ENCODE measurements around the gene LYPLA2. TPM values are rescaled to one million over a fixed set of nuclear protein-coding genes. Genes with fewer than 3 reads are reported as not detected.
A peak's percentile ranks its signal among the peaks of the same experiment; 100 is the strongest.

Gene LYPLA2
- total RNA-seq, 1 donor from 2014 or later: 21.9 TPM

DNA sequence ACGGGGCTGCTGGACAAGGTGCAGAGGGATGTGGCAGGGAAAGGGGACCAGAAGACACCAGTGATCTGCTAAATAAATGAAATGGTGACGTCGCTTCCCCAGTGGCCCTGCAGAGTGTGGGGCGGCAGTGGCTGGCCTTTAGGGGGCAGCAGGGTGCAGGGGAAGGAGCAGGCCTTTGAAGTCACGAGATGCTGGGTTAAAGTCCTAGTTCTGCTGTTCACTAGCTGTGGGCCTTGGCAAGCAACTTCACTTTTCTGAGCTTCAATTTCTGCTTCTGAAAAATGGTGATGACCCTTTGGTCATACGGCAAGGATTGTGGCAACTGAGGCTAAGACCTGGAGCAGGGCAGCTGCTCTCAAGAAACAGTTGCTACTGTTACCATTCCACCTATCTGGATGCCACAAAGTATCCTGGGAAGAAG, 18.8 kb downstream of the LYPLA2 start:
- Histone ChIP-seq H3K4me1 (ENCODE audit: control insufficient read depth in 3 of 3, insufficient read depth in 3 of 3, low read length in 3 of 3) (peaks cover 10 to 19% (median 18%) of the 10 kb centered on the region in 3 donors), H3K9me3 (ENCODE audit: control insufficient read depth in 3 of 3, low read length in 3 of 3) (no peaks in the 10 kb centered on the region), H3K27me3 (ENCODE audit: control insufficient read depth in 3 of 3, insufficient read depth in 3 of 3, low read length in 3 of 3) (no peaks in the 10 kb centered on the region), H3K9ac (ENCODE audit: low read depth in 1 of 3, low read length in 3 of 3) (no peak overlapping the region), H3K4me3 (ENCODE audit: low read length in 3 of 3) (no peak overlapping the region), H3K27ac (ENCODE audit: low read depth, low read length) (peak overlapping the region; percentile 40), H3K36me3 (ENCODE audit: control insufficient read depth in 3 of 3, insufficient read depth in 3 of 3, low read length in 3 of 3) (peaks cover 46 to 62% (median 52%) of the 10 kb centered on the region in 3 donors)

DNA sequence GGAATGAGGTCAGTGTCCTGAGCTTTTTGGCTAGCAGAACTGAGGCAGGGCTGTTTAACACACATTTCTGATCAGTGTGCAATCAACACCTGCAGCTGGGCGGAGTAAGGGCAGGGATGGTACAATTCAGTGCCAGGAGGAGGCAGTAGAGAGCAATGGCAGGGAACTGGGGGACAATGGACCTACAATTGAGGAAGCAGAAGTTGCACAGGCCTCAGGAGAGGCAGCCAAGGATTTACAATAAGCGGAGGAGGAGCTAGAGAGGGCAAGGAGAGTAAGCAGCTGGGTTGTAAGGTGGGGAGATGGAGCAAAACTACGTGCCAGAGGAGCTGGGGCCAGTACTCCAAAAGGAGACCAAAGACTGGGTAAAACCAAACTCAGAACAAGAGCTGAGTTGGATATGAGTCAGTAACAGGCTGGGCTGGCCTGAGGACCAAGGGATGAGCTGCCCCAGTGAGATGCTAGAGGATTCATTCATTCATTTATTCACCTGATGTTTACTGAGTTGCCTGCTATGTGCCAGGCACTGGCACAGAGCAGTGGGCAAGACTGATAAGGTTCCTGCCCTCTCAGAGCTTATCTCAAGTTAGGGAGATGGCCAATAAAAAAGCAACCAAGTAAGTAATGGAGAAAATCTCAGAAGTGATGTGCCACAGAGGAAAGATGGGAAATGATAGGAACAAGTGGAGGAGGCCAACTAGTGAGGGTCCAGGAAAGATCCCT, 20.0 kb downstream of the LYPLA2 start:
- Histone ChIP-seq H3K4me3 (ENCODE audit: low read length in 3 of 3) (no peak overlapping the region), H3K9me3 (ENCODE audit: control insufficient read depth in 3 of 3, low read length in 3 of 3) (no peaks in the 10 kb centered on the region), H3K27ac (ENCODE audit: low read depth, low read length) (no peak overlapping the region), H3K9ac (ENCODE audit: low read depth in 1 of 3, low read length in 3 of 3) (no peak overlapping the region), H3K27me3 (ENCODE audit: control insufficient read depth in 3 of 3, insufficient read depth in 3 of 3, low read length in 3 of 3) (no peaks in the 10 kb centered on the region), H3K36me3 (ENCODE audit: control insufficient read depth in 3 of 3, insufficient read depth in 3 of 3, low read length in 3 of 3) (peaks cover 37 to 53% (median 50%) of the 10 kb centered on the region in 3 donors), H3K4me1 (ENCODE audit: control insufficient read depth in 3 of 3, insufficient read depth in 3 of 3, low read length in 3 of 3) (peaks cover 13 to 23% (median 20%) of the 10 kb centered on the region in 3 donors)

DNA sequence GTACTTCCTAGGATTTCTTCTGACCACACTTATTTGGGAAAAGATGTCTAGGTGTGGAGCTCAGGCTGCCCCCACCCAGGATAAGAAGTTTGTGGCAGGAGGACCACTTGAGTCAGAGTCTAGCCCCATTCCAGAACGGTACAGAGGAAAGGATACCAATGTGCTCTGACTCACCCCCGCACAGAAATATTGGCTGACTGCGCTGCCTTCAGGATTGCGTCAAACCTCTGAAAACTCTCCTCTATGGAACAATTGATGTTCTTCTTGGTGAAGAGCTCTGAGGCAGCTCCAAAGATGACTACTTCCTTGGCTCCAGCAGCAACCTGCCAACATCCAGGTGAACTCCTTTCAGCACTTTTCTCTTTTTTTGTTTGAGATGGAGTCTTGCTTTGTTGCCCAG, 23.1 kb downstream of the LYPLA2 start:
- H3K9ac ChIP-seq (ENCODE audit: low read depth in 1 of 3, low read length in 3 of 3): no peak overlapping the region
- peaks cover 26 to 61% (median 56%) of the 10 kb centered on the region in 3 donors for H3K36me3 ChIP-seq (ENCODE audit: control insufficient read depth in 3 of 3, insufficient read depth in 3 of 3, low read length in 3 of 3)
- no peak overlapping the region for H3K27ac ChIP-seq (ENCODE audit: low read depth, low read length)
- no peak overlapping the region for H3K4me3 ChIP-seq (ENCODE audit: low read length in 3 of 3)
- no peaks in the 10 kb centered on the region for H3K9me3 ChIP-seq (ENCODE audit: control insufficient read depth in 3 of 3, low read length in 3 of 3)
- peaks cover 27 to 32% (median 28%) of the 10 kb centered on the region in 3 donors for H3K4me1 ChIP-seq (ENCODE audit: control insufficient read depth in 3 of 3, insufficient read depth in 3 of 3, low read length in 3 of 3)
- no peaks in the 10 kb centered on the region for H3K27me3 ChIP-seq (ENCODE audit: control insufficient read depth in 3 of 3, insufficient read depth in 3 of 3, low read length in 3 of 3)

- Histone ChIP-seq H3K27me3 (ENCODE audit: control insufficient read depth in 3 of 3, insufficient read depth in 3 of 3, low read length in 3 of 3) (no peaks in the 10 kb centered on the region), H3K27ac (ENCODE audit: low read depth, low read length) (peak overlapping the region; percentile 14), H3K4me1 (ENCODE audit: control insufficient read depth in 3 of 3, insufficient read depth in 3 of 3, low read length in 3 of 3) (peaks cover 12 to 17% (median 14%) of the 10 kb centered on the region in 3 donors), H3K36me3 (ENCODE audit: control insufficient read depth in 3 of 3, insufficient read depth in 3 of 3, low read length in 3 of 3) (peaks cover 27 to 66% (median 56%) of the 10 kb centered on the region in 3 donors), H3K9me3 (ENCODE audit: control insufficient read depth in 3 of 3, low read length in 3 of 3) (no peaks in the 10 kb centered on the region), H3K4me3 (ENCODE audit: low read length in 3 of 3) (no peak overlapping the region), H3K9ac (ENCODE audit: low read depth in 1 of 3, low read length in 3 of 3) (peak overlapping the region in 1 of 3 donors; percentile 1)
Observed at GRCh38 chr1:23816361-23816760, 25.4 kb downstream of the LYPLA2 start.

- Histone ChIP-seq H3K9ac (ENCODE audit: low read depth in 1 of 3, low read length in 3 of 3) (peak overlapping the region in 1 of 3 donors; percentile 35), H3K9me3 (ENCODE audit: control insufficient read depth in 3 of 3, low read length in 3 of 3) (no peaks in the 10 kb centered on the region), H3K4me1 (ENCODE audit: control insufficient read depth in 3 of 3, insufficient read depth in 3 of 3, low read length in 3 of 3) (peaks cover 12 to 17% (median 14%) of the 10 kb centered on the region in 3 donors), H3K27me3 (ENCODE audit: control insufficient read depth in 3 of 3, insufficient read depth in 3 of 3, low read length in 3 of 3) (no peaks in the 10 kb centered on the region), H3K36me3 (ENCODE audit: control insufficient read depth in 3 of 3, insufficient read depth in 3 of 3, low read length in 3 of 3) (peaks cover 24 to 63% (median 51%) of the 10 kb centered on the region in 3 donors), H3K27ac (ENCODE audit: low read depth, low read length) (no peak overlapping the region), H3K4me3 (ENCODE audit: low read length in 3 of 3) (no peak overlapping the region)
Observed at GRCh38 chr1:23816906-23817305, 26.0 kb downstream of the LYPLA2 start.

- peaks cover 14 to 17% (median 16%) of the 10 kb centered on the region in 3 donors for H3K4me1 ChIP-seq (ENCODE audit: control insufficient read depth in 3 of 3, insufficient read depth in 3 of 3, low read length in 3 of 3)
- H3K27ac ChIP-seq (ENCODE audit: low read depth, low read length): no peak overlapping the region
- H3K36me3 ChIP-seq (ENCODE audit: control insufficient read depth in 3 of 3, insufficient read depth in 3 of 3, low read length in 3 of 3): peaks cover 19 to 57% (median 44%) of the 10 kb centered on the region in 3 donors
- no peak overlapping the region for H3K4me3 ChIP-seq (ENCODE audit: low read length in 3 of 3)
- no peaks in the 10 kb centered on the region for H3K27me3 ChIP-seq (ENCODE audit: control insufficient read depth in 3 of 3, insufficient read depth in 3 of 3, low read length in 3 of 3)
- no peak overlapping the region for H3K9ac ChIP-seq (ENCODE audit: low read depth in 1 of 3, low read length in 3 of 3)
- no peaks in the 10 kb centered on the region for H3K9me3 ChIP-seq (ENCODE audit: control insufficient read depth in 3 of 3, low read length in 3 of 3)
Observed at GRCh38 chr1:23817633-23818032, 26.7 kb downstream of the LYPLA2 start.

DNA sequence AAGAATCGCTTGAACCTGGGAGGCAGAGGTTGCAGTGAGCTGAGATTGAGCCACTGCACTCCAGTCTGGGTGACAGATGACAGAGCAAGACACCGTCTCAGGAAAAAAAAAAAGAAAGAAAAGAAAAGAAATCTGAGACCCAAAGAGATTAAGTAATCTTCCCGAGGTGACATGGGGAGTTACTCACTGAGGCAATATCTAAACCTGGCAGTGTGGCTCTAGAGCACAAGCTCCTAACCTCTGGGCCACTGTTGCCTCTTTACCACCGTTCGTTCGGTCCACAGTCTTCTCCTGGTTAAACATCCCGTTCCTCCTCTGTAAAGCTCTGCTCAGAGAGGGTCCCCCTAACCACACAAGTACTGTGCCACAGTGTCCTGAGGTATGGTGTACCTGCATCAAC, 32.8 kb downstream of the LYPLA2 start:
- Histone ChIP-seq H3K27ac (ENCODE audit: low read depth, low read length) (no peak overlapping the region), H3K4me3 (ENCODE audit: low read length in 3 of 3) (peak overlapping the region in 2 of 3 donors; percentile 31 to 81), H3K9ac (ENCODE audit: low read depth in 1 of 3, low read length in 3 of 3) (no peak overlapping the region), H3K9me3 (ENCODE audit: control insufficient read depth in 3 of 3, low read length in 3 of 3) (no peaks in the 10 kb centered on the region), H3K4me1 (ENCODE audit: control insufficient read depth in 3 of 3, insufficient read depth in 3 of 3, low read length in 3 of 3) (peaks cover 9 to 17% (median 11%) of the 10 kb centered on the region in 3 donors), H3K27me3 (ENCODE audit: control insufficient read depth in 3 of 3, insufficient read depth in 3 of 3, low read length in 3 of 3) (no peaks in the 10 kb centered on the region), H3K36me3 (ENCODE audit: control insufficient read depth in 3 of 3, insufficient read depth in 3 of 3, low read length in 3 of 3) (peaks cover 6 to 14% (median 7%) of the 10 kb centered on the region in 3 donors)

- peak overlapping the region; percentile 98 for H3K27ac ChIP-seq (ENCODE audit: low read depth, low read length)
- peaks cover 3 to 6% (median 6%) of the 10 kb centered on the region in 3 donors for H3K36me3 ChIP-seq (ENCODE audit: control insufficient read depth in 3 of 3, insufficient read depth in 3 of 3, low read length in 3 of 3)
- no peaks in the 10 kb centered on the region for H3K9me3 ChIP-seq (ENCODE audit: control insufficient read depth in 3 of 3, low read length in 3 of 3)
Observed at GRCh38 chr1:23824711-23825075, 33.7 kb downstream of the LYPLA2 start.

DNA sequence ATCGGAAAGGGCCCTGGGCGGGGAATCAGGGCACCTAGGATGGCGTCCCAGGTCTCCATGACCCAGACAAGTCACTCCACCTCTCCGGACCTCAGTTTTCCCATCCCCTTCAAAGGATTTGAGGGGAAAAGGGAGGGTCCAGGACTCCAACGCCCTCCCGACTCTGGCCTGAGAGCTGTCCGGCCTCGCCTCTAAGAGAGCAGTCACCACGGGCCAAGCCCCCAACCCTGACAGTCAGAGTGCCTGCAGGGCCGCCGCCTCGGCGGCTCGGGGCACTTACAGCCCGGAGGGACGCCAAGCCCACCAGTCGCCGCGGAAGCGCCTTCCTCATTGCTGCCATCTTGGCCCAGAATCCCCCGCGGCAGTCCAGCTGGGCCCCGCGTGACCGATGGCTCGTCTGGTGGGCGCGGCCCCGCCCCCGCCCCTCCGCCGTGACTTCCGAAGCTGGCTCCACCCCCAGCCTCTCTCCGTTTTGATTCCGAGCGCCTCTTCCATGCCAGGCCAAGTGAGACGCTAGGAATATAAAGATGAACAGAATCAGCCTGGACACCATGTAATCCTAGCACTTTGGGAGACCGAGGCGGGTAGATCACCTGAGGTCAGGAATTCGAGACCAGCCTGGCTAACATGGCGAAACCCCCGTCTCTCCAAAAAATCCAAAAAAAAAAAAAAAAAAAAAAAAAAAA, 34.3 kb downstream of the LYPLA2 start, which contains the start of gene HMGCL:
TSS of gene HMGCL (minus strand) at position 354 of the 686 bp plus-strand sequence. CDS start at position 340, 14 bp downstream.
- Histone ChIP-seq H3K9me3 (ENCODE audit: control insufficient read depth in 3 of 3, low read length in 3 of 3) (no peaks in the 10 kb centered on the region), H3K9ac (ENCODE audit: low read depth in 1 of 3, low read length in 3 of 3) (peak within 1 kb of the TSS; percentile 97 to 100 (median 100)), H3K4me3 (ENCODE audit: low read length in 3 of 3) (peak within 1 kb of the TSS; percentile 81 to 96 (median 90)), H3K27me3 (ENCODE audit: control insufficient read depth in 3 of 3, insufficient read depth in 3 of 3, low read length in 3 of 3) (no peaks in the 10 kb centered on the region), H3K4me1 (ENCODE audit: control insufficient read depth in 3 of 3, insufficient read depth in 3 of 3, low read length in 3 of 3) (peaks cover 9 to 17% (median 11%) of the 10 kb centered on the region in 3 donors), H3K27ac (ENCODE audit: low read depth, low read length) (peak within 1 kb of the TSS; percentile 98), H3K36me3 (ENCODE audit: control insufficient read depth in 3 of 3, insufficient read depth in 3 of 3, low read length in 3 of 3) (peaks cover 1 to 4% (median 2%) of the 10 kb centered on the region in 3 donors)

More at GRCh38 chr1:23824711-23825075, 33.7 kb downstream of the LYPLA2 start:
- peak overlapping the region; percentile 97 to 100 (median 100) for H3K9ac ChIP-seq (ENCODE audit: low read depth in 1 of 3, low read length in 3 of 3)
- peak overlapping the region; percentile 81 to 96 (median 90) for H3K4me3 ChIP-seq (ENCODE audit: low read length in 3 of 3)
- peaks cover 9 to 17% (median 11%) of the 10 kb centered on the region in 3 donors for H3K4me1 ChIP-seq (ENCODE audit: control insufficient read depth in 3 of 3, insufficient read depth in 3 of 3, low read length in 3 of 3)
- H3K27me3 ChIP-seq (ENCODE audit: control insufficient read depth in 3 of 3, insufficient read depth in 3 of 3, low read length in 3 of 3): no peaks in the 10 kb centered on the region
